ENCODE data around the gene BNIP1.

DNA sequence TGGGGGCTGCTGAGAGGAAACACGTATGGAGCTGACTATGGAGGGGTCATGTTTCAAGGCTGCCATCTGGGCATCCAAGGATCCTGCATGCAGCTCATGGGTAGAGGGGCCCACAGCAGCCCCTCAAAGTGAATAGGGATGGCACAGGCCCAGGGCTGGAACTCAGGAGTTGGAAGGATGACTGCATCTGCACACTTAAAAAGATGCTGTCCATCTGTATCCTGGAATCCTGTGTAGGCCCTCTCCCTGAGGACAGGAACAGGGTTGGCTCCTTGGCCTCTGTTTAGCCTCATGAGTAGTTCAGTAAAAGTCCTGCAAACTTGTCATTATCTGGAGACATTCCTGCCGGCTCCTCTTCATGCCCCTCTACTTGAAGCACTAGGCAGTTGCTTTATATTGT is 4.0 kb downstream of the BNIP1 start:
- TF ChIP-seq, protein P1, sequence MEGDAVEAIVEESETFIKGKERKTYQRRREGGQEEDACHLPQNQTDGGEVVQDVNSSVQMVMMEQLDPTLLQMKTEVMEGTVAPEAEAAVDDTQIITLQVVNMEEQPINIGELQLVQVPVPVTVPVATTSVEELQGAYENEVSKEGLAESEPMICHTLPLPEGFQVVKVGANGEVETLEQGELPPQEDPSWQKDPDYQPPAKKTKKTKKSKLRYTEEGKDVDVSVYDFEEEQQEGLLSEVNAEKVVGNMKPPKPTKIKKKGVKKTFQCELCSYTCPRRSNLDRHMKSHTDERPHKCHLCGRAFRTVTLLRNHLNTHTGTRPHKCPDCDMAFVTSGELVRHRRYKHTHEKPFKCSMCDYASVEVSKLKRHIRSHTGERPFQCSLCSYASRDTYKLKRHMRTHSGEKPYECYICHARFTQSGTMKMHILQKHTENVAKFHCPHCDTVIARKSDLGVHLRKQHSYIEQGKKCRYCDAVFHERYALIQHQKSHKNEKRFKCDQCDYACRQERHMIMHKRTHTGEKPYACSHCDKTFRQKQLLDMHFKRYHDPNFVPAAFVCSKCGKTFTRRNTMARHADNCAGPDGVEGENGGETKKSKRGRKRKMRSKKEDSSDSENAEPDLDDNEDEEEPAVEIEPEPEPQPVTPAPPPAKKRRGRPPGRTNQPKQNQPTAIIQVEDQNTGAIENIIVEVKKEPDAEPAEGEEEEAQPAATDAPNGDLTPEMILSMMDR (IDR thresholded peaks at IDR 0.05) = no peak
- no peak for TF ChIP-seq POLR2AphosphoS5 (IDR thresholded peaks at IDR 0.05)

Measured in prostate gland (tissue), 2 donors.